ENCODE results near the gene THRAP3.
A peak's percentile ranks its signal among the peaks of the same experiment; 100 is the strongest.

THRAP3 gene

GRCh38 chr1:36303244-36303643 lies 79.0 kb downstream of the THRAP3 start:
- no peak for DNase-seq

DNA sequence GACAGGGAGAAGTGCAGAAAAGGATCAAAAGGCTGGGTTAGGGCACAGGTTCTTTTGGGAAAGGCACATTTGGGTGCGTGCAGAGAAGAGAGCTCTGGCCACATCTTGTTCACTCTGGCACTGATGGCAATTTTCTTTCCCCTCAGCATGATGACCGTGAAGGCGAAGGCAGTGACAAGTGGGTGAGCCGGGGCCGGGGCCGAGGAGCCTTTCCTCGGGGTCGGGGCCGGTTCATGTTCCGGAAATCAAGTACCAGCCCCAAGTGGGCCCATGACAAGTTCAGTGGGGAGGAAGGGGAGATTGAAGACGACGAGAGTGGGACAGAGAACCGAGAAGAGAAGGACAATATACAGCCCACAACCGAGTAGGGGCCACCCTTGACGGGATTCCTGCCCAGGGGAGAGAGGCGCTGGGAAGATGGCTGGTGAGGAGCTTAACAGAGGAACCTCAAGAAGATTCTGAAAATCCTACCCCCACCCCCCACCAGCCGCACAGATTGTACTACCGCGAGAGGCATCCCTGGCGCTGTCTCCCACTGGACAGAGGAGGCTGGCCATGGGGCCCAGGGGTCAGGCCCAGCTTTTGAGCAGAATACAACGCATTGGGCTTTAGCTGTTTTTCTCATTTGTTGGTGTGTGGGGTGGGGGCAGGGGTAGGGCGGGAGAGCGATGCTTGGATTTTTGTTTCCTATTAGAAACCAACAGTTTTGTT lies 79.6 kb downstream of the THRAP3 start:
- no peak for DNase-seq

DNA sequence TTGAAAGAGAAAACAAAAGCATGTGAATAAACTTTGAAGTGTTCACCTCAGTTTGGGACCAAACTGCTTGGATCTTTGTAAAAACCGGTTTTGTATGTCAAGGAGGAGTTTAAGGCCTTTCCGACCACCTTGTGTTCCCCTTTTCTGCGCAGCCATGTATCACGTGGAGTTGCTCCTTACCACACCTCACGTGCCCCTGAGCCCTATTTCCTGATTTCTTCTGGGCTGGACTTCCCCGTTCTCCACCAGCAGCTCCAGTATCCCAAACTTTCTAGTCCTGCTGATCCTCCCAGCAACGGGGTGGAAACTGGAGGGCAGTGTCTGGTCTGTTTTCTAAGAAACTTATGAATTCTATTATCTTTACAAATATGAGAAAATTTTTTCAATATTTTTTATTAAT lies 80.3 kb downstream of the THRAP3 start:
- DNase-seq, result no peak

GRCh38 chr1:36304970-36305914 lies 81.0 kb downstream of the THRAP3 start:
- no peak for DNase-seq

- DNase-seq, result no peak
Measured at GRCh38 chr1:36305915-36306209, 81.6 kb downstream of the THRAP3 start.

DNA sequence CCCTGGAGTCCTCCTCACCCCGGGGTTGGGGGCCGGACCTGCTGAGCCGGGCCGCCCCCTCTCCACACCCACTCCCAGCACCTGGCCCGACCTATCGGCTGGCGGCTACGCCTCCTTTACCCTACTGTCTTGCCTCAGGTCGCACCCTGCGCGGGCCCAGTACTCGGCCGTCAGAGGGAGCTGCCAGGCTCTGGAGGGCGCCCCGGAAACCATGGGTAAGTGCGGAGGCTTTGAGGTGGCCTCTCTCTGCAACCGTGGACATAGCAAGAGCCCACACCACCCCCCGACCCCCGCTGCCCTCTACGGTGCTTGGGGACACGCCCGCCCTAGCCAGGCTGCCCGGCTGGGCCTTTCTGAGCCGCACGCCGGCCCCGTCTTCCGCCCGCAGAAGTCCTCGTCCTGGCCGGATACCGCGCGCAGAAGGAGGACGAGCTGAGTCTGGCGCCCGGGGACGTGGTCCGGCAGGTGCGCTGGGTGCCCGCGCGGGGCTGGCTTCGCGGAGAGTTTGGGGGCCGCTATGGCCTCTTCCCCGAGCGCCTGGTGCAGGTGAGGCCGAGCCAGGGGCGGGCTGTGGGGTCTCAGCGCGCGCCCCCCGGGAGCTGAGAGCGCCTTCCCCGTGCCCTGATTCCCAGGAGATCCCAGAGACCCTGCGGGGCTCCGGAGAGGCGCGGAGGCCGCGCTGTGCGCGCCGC lies 82.1 kb downstream of the THRAP3 start, which contains the start of gene SH3D21:
Gene SH3D21, plus strand, starts transcription at position 159 of the 692 bp plus-strand sequence. Its CDS starts 53 bp downstream, at position 212.
- no peak for DNase-seq

DNA sequence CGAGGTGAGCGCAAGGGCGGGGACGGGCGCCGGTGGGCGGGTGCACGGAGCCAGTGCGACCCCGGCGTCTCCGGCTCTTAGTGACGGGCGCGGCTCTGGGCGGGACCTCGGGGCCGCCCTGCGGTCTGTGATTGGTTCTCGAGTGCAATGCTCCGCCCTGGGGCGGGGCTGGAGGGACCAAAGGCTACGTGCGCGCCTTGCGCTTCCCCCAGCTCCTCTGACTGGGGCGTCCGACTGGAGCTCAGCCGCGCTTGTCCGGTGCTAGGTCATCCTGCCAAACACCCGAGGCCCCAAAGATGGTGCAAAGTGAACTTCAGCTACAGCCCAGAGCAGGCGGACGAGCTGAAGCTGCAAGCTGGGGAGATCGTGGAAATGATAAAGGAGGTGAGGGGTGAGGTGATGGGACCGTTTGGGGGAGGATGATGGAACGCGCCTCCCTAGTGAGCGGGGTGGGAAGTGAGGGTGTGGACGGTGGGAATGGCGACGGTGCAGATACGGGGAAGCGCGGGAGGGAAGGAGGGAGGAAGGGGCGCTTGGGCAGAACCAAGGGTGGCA lies 82.7 kb downstream of the THRAP3 start:
- peak; percentile 92 for DNase-seq

GRCh38 chr1:36307601-36308330 lies 83.5 kb downstream of the THRAP3 start:
- DNase-seq, result no peak

GRCh38 chr1:36309397-36309796 lies 85.2 kb downstream of the THRAP3 start:
- no peak for DNase-seq

DNA sequence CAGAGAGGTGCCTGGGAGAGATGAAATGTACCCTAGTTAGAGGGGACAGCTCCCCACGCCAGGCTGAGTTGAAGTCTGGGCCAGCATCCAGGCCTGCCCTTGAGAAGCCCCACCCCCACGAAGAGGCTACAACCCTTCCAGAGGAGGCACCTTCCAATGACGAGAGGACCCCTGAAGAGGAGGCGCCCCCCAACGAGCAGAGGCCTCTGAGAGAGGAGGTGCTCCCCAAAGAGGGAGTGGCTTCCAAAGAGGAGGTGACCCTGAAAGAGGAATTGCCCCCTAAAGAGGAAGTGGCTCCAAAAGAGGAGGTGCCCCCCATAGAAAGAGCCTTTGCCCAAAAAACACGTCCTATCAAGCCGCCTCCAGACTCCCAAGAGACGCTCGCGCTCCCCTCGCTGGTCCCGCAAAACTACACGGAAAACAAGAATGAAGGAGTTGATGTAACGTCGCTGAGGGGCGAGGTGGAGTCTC lies 96.1 kb downstream of the THRAP3 start:
- DNase-seq, result no peak

DNA sequence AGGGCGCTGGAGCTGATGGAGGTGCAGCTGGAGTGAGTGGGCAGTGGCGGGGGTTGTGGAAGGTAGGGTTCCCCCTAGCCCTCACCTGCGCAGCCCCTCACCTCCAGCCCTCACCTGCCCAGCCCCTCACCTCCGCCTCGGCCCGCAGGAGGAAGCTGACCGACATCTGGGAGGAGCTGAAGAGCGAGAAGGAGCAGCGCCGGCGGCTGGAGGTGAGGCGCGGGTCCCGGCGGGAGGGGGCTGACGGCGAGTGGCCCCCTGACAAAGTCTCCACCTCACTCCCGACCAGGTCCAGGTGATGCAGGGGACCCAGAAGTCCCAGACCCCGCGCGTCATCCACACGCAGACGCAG lies 96.5 kb downstream of the THRAP3 start:
- DNase-seq, result no peak

DNA sequence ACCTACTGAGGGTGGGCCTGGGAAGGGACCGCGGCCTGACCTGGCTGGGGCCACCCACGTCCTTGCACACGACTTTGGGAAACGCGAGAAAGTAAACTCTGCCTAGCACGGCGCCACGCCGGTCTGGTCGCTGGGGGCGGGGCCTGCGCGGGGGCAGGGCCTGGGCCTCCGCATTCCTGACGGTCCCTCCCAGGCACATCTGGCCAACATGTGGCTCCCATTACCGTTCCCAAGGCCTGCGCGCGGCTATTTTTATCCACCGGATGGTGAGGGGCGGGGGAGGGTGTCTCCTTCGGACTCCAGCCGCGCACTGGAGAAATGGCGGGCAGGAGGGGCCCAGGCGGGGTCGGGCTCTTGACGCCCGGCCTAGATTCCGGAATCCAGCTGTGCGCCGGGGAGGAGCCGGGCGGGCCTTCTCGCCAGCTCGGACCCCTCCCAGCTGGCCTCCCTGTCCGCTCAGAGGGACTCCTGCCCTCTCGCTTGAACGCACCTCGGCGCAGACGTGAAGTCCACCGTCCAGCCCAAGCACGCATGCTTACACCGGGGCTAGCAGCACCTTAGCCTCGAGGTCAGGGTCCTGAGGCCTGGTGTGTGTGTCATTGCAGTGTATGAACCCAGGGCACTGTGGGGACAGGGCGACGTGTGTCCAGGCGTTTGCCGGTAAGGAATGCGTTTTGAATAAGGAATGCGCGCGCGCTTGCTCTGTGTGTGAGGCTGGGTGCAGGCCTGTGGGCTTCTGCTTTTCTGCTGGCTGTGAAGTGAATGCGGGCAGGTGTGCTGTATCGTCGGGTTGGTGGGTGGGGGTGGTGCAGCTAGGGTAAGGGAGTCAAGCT lies 97.1 kb downstream of the THRAP3 start:
- DNase-seq, result peak; percentile 86

GRCh38 chr1:36322041-36322785 lies 98.0 kb downstream of the THRAP3 start:
- no peak for DNase-seq

GRCh38 chr1:36322786-36323635 lies 98.8 kb downstream of the THRAP3 start:
- peak; percentile 24 for DNase-seq

DNA sequence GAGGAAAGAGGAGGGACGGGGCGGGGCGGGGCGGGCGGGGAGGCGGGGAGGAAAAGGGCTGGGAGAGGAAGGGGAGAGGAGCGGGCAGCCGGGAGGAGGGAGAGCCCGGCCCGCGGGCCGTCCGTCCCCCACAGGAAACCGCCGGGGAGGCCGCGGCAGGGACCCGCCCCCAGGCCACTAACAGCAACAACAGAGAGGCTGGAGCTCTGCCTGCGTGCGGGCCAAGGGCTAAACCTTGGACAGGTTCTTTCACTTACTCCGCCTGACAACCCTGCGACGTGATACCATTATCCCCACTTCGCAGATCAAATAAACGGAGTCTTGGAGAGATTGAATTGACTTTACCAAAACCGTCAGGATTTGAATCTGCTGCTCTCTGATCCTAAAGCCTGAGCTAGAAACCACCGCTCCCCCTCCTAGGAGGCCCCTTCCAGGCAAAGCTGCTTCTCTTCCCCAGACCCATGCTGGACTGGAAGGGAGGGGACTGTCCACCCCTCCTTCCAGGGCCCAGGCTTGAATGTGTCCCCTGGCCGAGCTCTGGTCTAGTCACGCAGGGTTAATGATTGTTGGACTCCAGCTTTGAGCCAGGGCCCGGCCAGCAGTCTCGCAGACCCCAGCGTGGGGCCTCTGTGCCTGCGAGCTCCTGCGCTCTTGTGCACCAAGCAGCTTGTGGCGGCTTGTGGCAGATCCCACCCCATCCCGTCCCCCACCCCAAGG lies 99.6 kb downstream of the THRAP3 start, which contains the start of gene EVA1B:
Gene EVA1B, minus strand, starts transcription at position 10 of the 717 bp plus-strand sequence. CDS start 608 bp downstream, outside the sequence.
- DNase-seq, result peak; percentile 64

GRCh38 chr1:36324353-36324703 lies 100.1 kb downstream of the THRAP3 start:
- DNase-seq, result no peak

DNA sequence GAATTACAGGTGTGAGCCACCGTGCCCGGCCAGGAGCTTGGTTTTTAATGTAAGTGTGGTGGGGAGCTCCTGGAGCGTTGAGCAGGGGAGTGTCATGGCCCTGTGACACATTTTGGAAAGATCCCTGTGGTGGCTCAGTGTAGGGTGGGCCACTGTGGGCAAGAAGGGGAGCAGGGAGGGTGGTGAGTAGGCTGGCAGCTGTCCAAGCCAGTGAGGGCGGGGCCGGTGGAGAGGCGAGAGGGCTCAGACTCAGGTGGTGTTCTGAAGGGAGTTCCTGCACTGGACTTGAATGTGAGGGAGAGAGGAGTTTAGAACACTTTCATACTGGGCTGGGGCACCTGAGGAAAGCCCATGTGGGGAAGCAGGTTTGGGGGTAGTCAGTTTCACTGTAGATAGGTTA lies 102.3 kb downstream of the THRAP3 start:
- peak; percentile 21 for DNase-seq

GRCh38 chr1:36327421-36328087 lies 103.3 kb downstream of the THRAP3 start:
- no peak for DNase-seq
